ENCODE data around the gene GREB1L.

Gene GREB1L

GRCh38 chr18:21489119-21489750 is 247.2 kb downstream of the GREB1L start:
- peak; percentile 75 to 77 for DNase-seq (ENCODE audit: low read depth in 2 of 2)
- peak; percentile 83 for TF ChIP-seq CTCF (IDR thresholded peaks at IDR 0.05; ENCODE audit: low read depth, low read length)

GRCh38 chr18:21489919-21490495 is 248.0 kb downstream of the GREB1L start:
- TF ChIP-seq CTCF (IDR thresholded peaks at IDR 0.05; ENCODE audit: low read depth, low read length) = no peak
- DNase-seq (ENCODE audit: low read depth in 2 of 2) = no peak
- no peak overlapping the region for H3K4me3 ChIP-seq (replicated peaks in 1 of 2; ENCODE audit: low read depth in 2 of 2, low read length in 2 of 2)

More at GRCh38 chr18:21489119-21489750, 247.2 kb downstream of the GREB1L start:
- no peak overlapping the region for H3K4me3 ChIP-seq (replicated peaks in 1 of 2; ENCODE audit: low read depth in 2 of 2, low read length in 2 of 2)

DNA sequence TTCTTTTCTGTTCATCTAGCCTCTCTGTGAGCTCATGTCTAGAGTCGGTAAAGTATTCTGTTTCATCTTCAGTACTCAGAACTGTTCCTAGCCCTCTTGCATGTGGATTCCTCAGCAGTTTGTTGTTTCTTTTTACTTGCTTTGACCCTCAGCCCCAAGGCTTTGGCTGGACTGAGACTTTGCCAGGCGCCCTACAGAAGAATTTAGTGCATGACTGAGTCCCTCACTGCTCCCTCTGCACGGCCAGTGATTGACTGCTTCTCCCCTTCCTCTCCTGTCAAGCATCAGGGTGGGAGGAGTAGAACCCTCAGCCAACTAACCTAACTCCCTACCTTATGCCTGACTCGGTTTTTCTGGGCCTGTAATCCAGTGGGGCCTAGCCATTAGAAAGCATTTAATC is 248.7 kb downstream of the GREB1L start:
- H3K4me3 ChIP-seq (replicated peaks in 1 of 2; ENCODE audit: low read depth in 2 of 2, low read length in 2 of 2) = no peak overlapping the region
- TF ChIP-seq CTCF (IDR thresholded peaks at IDR 0.05; ENCODE audit: low read depth, low read length) = no peak
- no peak for DNase-seq (ENCODE audit: low read depth in 2 of 2)

DNA sequence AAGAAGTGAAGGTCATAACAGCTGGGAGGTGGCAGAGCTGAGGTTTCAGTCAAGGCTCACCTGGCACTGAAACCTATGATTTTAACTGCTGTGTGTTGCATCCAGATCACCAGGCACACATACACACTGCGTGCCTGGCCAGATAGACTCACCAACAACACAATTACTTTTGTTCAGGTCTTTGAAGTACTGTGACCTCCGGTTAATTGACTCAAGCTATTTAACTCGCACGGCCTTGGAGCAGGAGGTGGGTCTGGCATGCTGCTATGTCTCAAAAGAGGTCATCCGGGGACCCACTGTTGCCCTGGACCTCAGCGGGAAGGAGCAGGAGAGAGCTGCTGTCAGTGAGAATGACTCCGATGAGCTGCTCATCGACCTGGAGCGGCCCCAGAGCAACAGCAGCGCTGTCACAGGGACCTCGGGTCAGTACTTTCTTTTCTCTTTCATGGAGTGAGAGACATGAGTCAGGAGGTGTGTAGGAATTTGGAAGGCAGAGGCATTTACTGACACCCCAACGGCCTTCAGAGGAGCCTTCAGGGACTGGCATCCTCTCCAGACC is 254.3 kb downstream of the GREB1L start:
- TF ChIP-seq CTCF (IDR thresholded peaks at IDR 0.05; ENCODE audit: low read depth, low read length) = no peak
- no peak for DNase-seq (ENCODE audit: low read depth in 2 of 2)
- H3K4me3 ChIP-seq (replicated peaks in 1 of 2; ENCODE audit: low read depth in 2 of 2, low read length in 2 of 2) = no peak overlapping the region

DNA sequence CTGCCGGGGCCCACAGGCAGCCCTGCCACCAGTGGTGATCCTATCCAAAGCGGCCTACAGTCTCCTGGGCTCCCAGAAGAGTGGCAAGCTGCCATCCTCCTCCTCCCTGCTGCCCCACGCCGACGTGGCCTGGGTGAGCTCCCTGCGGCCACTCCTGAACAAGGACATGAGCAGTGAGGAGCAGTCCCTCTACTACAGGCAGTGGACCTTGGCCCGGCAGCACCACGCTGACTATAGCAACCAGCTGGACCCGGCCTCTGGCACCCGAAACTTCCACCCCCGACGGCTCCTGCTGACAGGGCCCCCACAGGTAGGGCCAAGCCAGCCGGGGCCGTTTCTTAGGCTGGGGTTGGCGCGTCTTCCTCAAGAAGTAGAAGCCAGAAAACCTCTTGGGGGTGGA is 258.0 kb downstream of the GREB1L start:
- no peak for TF ChIP-seq CTCF (IDR thresholded peaks at IDR 0.05; ENCODE audit: low read depth, low read length)
- H3K4me3 ChIP-seq (replicated peaks in 1 of 2; ENCODE audit: low read depth in 2 of 2, low read length in 2 of 2) = no peak overlapping the region
- no peak for DNase-seq (ENCODE audit: low read depth in 2 of 2)

GRCh38 chr18:21502661-21503060 is 260.6 kb downstream of the GREB1L start:
- no peak for DNase-seq (ENCODE audit: low read depth in 2 of 2)
- no peak overlapping the region for H3K4me3 ChIP-seq (replicated peaks in 1 of 2; ENCODE audit: low read depth in 2 of 2, low read length in 2 of 2)
- TF ChIP-seq CTCF (IDR thresholded peaks at IDR 0.05; ENCODE audit: low read depth, low read length) = no peak
